Measurements from ENCODE around the gene STAC2. TPM values are rescaled to one million over a fixed set of nuclear protein-coding genes. Genes with fewer than 3 reads are reported as not detected.

STAC2 gene
- total RNA-seq, 1 experiment from 2014 or later, result not detected

DNA sequence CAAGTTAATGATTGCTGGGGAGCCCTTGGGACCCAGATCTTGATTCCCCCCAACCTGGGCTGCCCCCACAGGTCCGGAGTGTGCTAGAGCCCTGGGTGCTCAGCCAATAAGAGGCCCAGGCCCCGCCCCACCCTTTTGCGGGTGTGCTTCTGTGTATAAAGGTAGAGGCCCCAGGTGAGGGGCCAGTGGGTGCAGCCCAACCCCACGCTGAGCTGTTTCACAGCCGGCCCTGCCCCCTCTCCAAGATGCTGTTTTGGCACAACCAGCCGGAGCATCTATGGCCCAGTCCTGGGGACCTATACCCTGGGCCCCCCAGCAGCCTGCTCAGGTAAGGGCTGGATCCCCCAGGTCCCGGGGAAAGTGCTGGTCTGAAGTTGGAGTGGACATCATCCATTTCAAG lies 11.8 kb upstream of the STAC2 start:
- Histone ChIP-seq H3K36me3 (no peaks in the 10 kb centered on the region), H3K27me3 (no peaks in the 10 kb centered on the region), H3K9me3 (no peaks in the 10 kb centered on the region), H3K4me3 (no peak overlapping the region)
- DNase-seq, result no peak

DNA sequence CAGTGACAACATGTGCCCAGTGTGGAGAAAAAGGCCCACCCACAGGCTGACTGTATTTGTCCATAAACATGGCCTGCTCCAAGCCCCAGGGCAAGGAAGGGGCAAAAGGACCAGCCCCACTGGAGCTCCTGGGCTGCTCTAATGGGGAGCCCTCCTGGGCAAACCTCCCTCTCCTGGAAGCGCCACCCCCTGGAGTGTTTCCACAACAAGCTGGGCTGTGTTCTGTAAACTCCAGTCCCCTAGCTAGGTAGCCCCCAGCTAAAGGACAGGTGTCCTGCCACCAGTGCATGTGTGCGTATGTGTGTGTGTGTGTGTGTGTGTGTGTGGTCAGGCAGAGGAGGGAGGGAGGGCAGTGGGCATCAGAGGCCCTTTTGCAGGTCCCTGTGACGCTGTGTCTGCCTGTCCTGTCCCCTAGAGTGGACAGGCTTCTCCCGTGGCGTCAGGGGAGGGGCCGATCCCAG lies 11.3 kb upstream of the STAC2 start:
- H3K9me3 ChIP-seq, result no peaks in the 10 kb centered on the region
- DNase-seq, result no peak

DNA sequence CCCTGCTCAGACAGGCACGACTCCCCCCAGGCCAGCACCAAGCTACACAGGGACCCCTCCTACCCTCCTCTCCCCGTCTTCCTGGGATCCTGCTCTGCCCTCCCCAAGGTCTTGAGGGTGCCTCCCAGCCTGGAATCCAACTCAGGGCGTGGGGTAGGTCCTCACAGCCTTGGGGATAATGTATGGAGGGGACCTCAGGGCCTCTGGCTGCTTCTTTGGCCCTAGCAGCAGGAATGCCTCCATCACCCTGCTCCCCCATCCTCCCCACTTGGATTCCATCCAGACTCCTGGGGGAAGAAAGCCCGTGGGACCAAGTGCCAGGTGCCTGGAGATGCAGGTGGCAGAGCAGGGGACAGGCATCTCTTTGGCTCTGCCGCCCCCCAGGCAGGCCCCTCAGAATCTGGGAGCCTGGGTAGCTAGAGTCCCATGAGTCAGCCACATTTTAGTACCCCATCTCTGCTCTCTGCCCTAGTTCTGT lies 10.7 kb upstream of the STAC2 start:
- Histone ChIP-seq H3K4me3 (no peak overlapping the region), H3K27me3 (no peaks in the 10 kb centered on the region), H3K36me3 (no peaks in the 10 kb centered on the region), H3K9me3 (no peaks in the 10 kb centered on the region)
- DNase-seq, result no peak

More for the DNA sequence above, 11.3 kb upstream of the STAC2 start:
- Histone ChIP-seq H3K27me3 (no peaks in the 10 kb centered on the region), H3K36me3 (no peaks in the 10 kb centered on the region), H3K4me3 (no peak overlapping the region)

DNA sequence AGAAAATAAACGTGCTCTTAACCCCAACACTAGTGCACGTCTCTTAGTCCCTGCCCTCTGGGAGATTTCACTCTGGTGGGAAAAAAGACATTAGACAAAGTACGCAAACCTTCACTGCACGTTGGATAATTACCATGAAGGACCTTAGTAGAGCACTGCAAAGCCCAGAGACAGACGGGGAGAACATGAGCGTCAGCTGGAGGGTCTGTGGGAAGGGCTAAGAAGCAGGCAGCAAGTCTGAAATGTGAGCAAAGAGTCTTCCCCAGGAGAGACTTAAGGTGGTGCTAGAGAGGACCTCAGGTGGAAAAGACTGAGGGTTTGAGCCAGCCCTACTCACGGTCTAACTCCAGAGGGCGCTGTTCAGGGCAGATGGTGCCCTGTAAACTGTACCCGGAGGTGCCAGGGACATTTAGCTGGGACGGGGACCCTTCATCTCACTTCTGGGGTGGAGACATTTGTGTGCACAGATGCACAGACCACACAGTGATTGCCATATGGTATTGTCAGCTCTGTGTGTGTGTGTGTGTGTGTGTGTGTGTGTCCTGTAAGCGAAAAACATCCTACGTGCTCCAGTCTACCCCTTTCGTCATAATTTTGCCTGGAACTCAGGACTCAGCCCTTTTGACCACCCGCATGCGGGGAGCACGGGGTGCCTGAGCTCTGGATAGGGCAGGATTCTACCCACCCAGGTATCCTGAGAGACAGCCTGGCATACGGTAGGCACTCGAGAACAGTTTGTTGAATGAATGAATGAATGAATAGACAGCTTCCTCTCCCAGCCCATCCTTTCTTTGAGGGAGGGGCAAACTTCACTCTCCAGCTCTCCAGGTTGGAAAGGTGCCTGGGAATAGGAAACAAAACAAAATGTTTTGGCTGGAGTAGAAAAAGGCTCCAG lies 10.1 kb upstream of the STAC2 start:
- no peaks in the 10 kb centered on the region for H3K9me3 ChIP-seq
- H3K4me3 ChIP-seq, result no peak overlapping the region
- no peaks in the 10 kb centered on the region for H3K36me3 ChIP-seq
- no peaks in the 10 kb centered on the region for H3K27me3 ChIP-seq
- peak; percentile 40 for DNase-seq

DNA sequence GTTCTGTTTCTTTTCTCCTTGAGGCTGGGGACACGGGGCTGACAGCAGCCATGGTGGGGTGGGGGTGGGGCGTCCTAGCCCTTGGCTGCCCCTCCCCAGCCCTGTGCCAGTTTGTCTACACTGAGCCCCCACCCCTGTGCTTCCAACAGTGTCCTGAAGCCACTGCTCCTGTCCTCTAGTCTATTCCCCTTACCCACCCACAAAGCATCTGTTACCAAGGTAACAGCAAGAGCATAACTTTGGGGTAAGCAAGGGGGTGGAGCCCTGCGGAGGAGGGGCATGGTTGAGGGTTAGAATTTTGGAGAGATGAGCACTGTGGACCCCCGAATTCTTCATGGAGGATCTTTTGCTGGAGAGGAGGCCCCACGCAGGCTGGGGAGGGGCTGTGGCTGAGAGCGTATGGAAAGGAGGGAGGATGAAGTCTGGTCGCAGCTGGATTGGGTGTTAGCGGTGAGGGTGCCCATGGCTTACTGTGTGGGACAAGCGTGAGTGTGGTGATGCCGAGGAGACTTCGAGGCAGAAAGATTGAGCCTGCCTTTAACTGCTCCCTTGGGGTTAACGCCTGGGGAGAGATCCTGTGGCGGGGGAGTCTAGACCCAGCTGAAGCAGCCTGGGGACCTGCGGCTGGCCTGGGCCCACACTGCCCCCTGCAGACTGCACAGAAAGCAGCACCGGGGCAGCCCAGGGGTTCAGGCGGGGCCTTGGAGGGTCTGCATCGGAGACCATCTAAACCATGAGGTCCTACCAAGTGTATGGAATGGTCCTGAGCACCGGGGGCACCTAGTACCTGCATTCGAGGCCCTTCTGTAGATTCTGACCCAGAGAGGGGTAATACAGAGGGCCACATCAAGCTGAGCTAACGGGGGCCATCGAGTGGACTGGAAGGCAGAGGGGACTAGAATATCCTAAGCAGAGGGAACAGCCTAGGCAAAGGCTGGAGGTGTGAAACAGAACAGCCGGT lies 6.1 kb upstream of the STAC2 start:
- Histone ChIP-seq H3K9me3 (no peaks in the 10 kb centered on the region), H3K4me3 (no peak overlapping the region), H3K27me3 (no peaks in the 10 kb centered on the region), H3K36me3 (no peaks in the 10 kb centered on the region)
- peak; percentile 42 for DNase-seq

DNA sequence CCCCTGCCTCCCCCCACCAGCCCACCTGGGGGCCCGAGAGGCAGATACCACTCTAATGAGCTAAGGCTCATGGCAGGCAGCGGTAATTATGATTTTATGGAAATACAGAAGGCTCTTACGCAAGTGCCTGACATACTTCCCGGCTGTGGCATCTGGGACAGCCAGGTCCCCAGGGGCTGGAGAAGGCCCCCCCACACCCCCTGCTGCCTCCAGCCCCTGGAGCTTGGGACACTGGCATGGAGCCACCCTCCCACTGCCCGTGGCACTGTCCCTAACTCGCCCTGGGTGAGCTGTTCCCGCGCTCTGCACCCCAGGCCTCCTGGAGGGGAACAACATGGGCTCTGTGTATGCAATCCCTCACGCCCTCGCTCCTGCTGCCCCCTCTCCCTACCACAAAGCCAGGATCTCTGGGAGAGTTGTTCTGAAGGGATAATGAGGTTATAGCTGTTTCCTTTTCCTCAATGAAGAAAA lies 5.4 kb upstream of the STAC2 start:
- no peak overlapping the region for H3K4me3 ChIP-seq
- H3K36me3 ChIP-seq, result no peaks in the 10 kb centered on the region
- no peaks in the 10 kb centered on the region for H3K9me3 ChIP-seq
- no peak for DNase-seq
- 0 out of 2 replicates have a peak, but pooled peaks cover 1% of the 10 kb centered on the region for H3K27me3 ChIP-seq

DNA sequence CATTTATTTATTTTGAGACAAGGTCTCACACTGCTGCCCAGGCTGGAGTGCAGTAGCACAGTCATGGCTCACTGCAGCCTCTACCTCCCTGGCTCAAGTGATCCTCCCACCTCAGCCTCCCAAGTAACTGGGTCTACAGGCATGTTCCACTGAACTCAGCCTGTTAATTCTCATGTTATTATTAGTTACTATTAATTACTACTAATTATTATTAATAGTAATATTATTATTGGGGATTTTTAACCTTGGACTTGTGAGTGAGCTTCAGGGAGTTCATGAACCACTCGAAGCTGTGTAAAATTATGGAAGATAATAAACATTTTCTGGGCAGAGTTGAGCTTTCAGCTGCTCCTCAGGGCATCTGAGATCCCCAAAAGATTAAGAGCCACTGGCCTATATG lies 4.6 kb upstream of the STAC2 start:
- Histone ChIP-seq H3K27me3 (peaks cover 5% of the 10 kb centered on the region), H3K4me3 (no peak overlapping the region), H3K36me3 (no peaks in the 10 kb centered on the region), H3K9me3 (no peaks in the 10 kb centered on the region)
- DNase-seq, result no peak

DNA sequence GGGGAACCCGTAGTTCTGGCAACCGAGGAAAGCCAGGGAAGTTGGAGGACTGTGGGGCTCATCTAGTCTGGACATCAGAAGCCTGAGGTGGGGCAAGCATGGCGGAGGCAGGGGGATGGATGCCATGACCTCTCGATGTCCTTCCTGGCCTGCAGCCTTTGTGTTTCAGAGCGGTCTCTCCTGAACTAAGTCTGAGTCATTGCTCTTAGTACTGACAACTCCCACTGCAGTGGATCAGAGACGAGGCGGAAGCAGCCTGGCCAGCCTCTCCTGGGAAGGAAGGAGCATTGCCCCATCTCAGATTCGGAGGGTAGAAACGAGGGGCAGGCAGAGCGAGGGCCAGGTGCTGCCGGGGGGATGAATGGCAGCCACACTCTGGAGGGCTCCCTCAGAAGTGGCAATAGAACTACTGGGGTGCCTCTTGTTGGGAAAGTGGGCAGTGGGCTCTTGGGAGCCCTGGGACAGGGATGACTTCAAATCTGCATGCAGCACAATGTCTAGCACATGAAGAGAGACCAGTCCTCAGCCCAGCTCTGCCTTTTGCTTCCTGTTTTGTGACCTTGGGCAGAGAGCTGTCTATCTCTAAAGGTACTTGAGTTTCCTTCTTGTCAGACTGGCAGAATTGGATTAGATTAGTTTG lies 3.6 kb upstream of the STAC2 start:
- H3K27me3 ChIP-seq, result peaks cover 7% of the 10 kb centered on the region
- H3K9me3 ChIP-seq, result no peaks in the 10 kb centered on the region
- no peak overlapping the region for H3K4me3 ChIP-seq
- H3K36me3 ChIP-seq, result no peaks in the 10 kb centered on the region
- DNase-seq, result peak; percentile 66

DNA sequence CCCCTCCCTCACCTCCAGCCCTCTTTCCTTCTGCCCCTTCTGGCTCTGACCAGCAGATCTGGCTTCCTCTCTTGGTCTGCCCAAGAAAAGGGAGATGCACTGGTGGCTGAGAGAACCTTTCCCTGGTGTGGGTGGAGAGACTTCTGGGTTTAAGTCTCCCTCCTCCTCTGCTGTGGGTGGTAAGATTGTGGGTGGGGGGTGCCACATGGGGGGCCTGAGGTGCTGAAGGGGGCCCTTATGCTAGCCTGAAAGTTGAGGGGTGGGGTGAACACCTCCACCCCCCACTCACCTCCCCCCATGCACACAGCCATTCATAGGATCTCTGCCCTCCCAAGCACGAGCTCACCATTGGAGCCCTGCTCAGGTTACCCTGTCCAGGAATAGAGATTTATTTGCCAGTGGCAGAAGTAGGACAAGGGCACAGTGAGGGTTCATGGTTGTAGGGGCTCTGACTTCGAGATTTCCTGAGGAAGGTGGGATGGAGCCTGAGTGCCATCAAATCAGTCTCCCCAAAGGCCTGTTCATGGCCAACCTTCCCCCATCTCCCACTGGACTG lies 1.7 kb upstream of the STAC2 start:
- H3K4me3 ChIP-seq, result no peak overlapping the region
- H3K9me3 ChIP-seq, result no peaks in the 10 kb centered on the region
- no peaks in the 10 kb centered on the region for H3K36me3 ChIP-seq
- DNase-seq, result no peak
- peaks cover 7% of the 10 kb centered on the region for H3K27me3 ChIP-seq

DNA sequence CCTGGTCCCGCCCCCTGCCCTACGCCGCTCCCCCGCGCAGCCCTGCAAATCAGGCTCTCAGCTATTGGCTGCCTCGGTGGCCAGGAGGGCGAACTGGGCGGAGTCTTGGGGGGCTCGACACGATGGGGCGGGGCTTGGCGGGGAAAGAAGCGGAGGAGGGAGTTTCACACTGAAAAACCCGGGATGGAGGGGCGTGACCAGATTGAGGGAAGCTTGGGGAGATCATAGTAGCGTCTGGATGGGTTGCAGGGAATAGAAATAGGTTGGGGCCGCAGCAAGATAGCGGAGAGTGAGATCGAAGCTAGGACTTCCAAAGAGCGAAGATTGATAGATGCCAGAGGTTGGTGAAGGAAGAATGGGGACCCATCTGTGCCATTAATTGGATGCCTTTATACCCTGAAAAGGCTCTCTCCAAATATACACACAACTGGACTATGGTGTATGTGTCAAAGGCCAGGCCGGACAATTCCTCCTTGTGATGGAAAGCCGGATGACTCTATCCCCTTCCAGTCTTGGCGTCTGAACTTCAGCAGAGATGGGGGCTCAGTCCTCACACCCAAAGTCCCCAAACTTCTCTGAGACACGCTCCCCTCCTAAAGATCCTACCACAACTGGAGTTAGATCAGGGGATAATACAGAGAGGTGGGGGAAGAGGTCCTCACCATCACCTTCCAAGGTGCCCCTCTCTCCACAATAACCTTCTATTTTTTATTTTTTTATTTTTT lies 376 bp upstream of the STAC2 start:
- DNase-seq, result no peak
- peaks cover 7% of the 10 kb centered on the region for H3K27me3 ChIP-seq
- no peaks in the 10 kb centered on the region for H3K9me3 ChIP-seq
- H3K36me3 ChIP-seq, result no peaks in the 10 kb centered on the region
- no peak overlapping the region for H3K4me3 ChIP-seq

DNA sequence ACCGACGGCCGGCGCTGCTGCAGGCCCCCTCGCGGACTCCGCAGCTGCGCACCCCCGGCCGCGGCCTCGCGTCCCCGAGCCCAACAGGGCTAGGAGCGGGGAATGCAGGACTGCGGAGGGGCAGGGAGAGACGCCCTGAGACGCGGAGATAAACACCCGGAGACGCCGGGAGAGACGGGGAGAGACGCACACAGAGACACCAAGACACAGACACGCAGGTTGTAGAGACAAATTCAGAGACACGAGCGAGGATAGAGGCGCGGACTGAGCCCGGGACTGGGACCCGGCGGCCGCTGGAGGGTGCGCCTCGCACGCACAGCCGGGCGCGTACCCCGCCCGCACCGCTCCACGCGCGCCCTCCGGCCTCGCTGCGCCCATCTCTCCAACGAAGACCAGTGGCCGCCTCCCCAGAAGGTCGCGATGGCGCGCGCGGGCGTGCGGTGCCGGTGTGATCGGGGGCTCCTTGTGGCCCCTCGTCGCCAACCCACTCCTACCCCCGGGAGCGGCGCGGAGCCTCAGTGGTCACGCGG lies 902 bp downstream of the STAC2 start:
- no peak for DNase-seq
- Histone ChIP-seq H3K4me3 (no peak overlapping the region), H3K27me3 (peaks cover 7% of the 10 kb centered on the region), H3K9me3 (no peaks in the 10 kb centered on the region), H3K36me3 (no peaks in the 10 kb centered on the region)

DNA sequence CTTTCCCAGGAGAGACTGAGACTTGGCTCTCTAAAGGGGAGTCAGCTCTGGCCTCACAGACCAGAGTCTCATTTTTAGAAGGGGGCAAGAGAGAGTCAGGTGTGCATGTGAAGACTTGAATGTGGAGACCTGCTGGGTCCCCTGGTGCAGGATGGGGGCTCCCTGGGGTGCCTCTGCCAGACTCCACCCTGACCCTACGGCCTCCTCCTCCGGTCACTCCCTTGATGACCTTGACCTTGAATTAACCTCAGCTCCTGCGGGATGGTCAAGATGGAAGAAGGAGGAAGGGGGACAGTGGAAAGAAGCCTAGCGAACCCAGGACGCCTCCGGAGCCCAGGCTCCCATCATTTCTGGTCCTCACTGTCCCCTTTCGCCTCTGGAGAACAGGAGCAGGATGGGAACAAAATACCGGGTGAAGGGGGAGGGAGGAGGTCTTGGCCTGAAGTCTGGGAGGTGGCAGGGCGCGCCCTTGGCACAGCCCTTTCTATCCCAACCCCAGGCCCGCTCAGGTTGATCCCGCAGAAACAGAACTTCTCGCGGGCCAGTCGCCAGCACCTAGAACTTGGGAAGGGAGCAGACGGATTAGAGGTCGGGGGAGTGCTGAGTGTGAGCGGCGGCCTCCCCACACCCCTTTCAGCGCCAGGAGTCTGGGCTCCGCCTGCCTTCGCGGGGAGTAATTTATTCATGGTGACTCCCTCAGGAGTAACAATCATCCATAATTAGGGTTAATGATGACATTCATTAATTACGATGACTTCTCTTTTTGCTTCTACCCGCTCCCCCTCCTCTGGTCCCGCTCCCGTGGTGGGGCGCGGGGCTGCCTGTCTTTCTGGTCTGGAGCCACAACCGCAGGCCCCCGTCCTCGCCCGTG lies 1.6 kb downstream of the STAC2 start:
- peaks cover 7% of the 10 kb centered on the region for H3K27me3 ChIP-seq
- no peak for DNase-seq

DNA sequence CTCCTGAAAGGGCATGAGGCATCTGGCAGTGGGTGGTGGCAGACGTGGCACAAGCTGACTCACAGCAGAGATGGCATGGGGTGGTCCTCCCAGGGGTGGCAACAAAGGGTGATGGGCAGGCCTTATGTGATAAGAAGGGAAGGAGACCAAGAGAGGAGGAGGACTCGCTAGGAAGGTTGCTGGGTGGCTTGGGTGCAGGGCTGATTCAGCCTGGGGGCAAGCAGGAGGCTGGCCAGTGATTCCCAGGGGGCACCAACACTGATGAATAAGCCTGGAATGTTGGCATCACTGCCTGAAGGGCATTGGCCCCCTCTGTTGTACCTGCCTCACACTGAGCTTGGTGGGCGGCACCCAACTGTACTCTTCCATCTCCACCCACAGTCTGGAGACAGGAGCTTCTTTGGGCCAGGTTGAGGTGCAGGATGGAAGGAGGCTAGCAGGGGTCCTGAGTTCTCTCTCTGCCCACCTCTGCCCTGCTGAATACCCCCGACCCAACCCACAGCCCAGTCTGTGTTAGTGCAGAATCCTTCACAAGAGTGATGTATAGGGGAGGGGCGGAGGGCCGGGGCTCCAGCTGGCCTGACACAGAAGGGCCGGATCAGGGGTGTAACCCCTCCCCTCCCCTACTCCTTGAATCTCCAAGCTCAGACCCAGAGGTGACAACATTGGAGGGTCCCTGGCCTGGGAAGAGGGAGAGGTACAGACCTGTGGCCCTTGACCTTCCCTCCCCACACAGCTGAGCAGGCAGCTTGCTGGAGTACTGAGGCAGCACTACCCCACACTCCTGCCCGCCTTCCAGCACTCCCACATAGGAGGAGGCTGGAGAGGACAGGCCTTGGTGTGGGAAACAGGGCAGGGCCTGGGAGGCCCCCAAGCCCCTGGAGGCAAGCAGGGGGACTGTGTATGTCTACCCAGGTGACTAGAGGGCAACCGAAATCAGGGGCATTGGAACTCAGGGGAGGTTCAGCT lies 2.6 kb downstream of the STAC2 start:
- no peak overlapping the region for H3K4me3 ChIP-seq
- peaks cover 7% of the 10 kb centered on the region for H3K27me3 ChIP-seq
- H3K36me3 ChIP-seq, result no peaks in the 10 kb centered on the region
- peak; percentile 52 for DNase-seq
- no peaks in the 10 kb centered on the region for H3K9me3 ChIP-seq

More for the DNA sequence above, 1.6 kb downstream of the STAC2 start:
- H3K9me3 ChIP-seq, result no peaks in the 10 kb centered on the region
- H3K4me3 ChIP-seq, result no peak overlapping the region
- H3K36me3 ChIP-seq, result no peaks in the 10 kb centered on the region

DNA sequence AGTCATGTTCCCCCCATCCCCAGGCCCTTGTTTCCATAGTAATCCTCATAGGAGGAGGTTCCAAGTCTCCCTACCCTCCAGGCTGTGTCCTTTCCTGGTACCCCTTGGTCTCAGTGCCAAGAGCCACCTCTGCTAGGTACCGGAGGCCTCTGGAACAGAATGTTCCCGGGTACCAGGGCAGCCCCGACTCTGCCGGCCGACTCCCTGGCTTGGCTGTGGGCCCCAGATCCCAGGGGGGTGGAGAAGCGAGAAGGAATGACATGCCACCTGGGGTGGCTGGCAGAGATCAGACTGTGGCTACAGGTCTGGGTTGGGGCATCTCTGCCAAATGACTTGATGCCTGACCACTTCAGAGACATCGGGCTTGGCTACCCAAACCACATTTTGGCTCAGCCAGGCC lies 3.6 kb downstream of the STAC2 start:
- Histone ChIP-seq H3K27me3 (peaks cover 7% of the 10 kb centered on the region), H3K36me3 (no peaks in the 10 kb centered on the region), H3K4me3 (no peak overlapping the region), H3K9me3 (no peaks in the 10 kb centered on the region)
- no peak for DNase-seq

Data from MG63 (cell line).